GM19467 (cell line): ENCODE results near the gene MC3R.
"Not testable (repeated sequence)": the region's sequence is repeated elsewhere in the genome, so short reads cannot be mapped to it uniquely, and the experiment has no call there.

Experiments used
- ATAC-seq: cut with Tn5 transposase; IDR thresholded peaks from one replicate; pipeline ENCODE4 v1.9.1; 2021; ENCODE audit warnings: mild to moderate bottlenecking, moderate library complexity; ENCODE audit not compliant: unreplicated experiment

Gene MC3R

DNA sequence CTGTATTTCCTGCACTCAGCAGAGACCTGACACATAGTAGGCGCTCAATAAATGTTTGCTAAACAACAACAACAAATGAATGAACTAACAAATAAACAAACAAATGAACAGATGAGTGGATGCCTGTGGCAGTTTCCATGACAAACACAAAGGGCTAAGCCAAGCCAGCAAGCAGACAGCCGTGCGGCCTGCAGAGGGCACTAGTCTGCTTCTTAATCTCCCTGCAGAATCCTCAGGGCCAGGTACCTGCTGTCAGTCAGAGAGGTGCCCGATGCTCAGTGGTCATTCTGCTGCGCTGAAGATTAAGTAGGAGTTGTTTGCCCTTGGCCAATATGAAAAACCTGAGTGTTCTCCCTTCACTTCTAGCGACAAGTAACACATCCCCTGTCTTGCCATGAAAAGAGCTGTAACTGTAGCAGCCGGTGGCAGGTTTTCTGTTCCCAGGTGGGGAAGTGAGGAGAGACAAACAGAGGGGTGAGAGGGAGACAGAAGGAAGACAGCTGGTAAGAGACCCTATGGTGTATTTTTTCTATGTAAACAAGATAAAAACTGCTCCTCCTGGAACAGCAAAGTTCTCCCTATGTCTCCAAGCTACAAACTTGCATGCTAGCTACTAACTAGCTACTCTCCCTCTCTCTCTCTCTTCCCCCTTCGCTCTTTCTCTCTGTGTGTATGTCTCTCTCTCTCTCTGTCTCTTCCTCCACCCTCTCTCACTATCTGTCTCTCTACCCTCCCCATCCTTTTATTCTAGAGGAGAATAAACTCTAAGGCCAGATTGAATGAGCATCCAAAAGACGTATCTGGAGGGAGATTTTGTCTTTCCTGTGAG lies at the start of gene MC3R:
Gene MC3R, plus strand, starts transcription at position 779 of the 829 bp plus-strand sequence. CDS start 112 bp downstream, outside the sequence.
- ATAC-seq = no peak

- no peak for ATAC-seq
Measured at GRCh38 chr20:56200456-56200855, 48.1 kb upstream of the MC3R start.

GRCh38 chr20:56202493-56203077 lies 45.9 kb upstream of the MC3R start:
- ATAC-seq = no peak

DNA sequence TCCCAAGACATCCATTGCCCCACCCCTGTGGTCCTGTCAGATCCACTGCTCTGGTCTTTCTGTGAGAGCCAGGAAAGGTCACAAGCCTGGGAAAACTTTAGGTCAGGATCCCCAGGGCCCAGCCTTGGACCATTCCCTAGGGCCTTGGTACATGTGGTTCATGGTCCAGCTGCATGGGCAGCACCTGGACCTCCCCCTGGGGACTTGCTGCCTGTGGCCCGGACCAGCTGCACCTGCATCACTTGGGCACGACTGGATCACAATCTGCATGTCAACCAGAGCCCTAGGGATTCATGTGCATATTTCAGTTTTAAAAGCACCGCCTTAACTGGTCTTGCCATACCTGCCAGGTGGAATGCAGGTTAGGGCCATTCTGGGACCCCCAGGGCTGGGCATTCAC lies 44.3 kb upstream of the MC3R start:
- ATAC-seq = no peak

DNA sequence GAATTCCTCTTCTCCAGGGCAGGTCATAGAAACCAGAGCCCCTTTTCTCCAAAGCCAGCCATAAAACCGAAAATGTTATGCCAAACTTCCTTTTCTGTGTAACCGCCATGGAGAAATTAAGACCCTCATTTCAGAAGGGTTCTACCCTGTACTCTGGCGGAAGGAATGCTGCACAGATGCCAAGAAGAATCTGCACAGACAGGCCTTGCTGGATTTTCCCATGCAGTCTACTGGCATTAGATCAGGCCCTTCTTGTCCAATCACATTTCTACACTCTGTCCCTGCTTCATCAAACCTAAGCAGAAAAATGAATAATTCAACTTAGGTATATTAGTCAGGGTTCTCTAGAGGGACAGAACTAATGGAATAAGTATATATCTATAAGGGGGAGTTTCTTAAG lies 43.2 kb upstream of the MC3R start:
- no peak for ATAC-seq

GRCh38 chr20:56207656-56208055 lies 40.9 kb upstream of the MC3R start:
- no peak for ATAC-seq

- no peak for ATAC-seq
Measured at GRCh38 chr20:56208121-56208520, 40.4 kb upstream of the MC3R start.

- no peak for ATAC-seq
Measured at GRCh38 chr20:56211051-56211450, 37.5 kb upstream of the MC3R start.

GRCh38 chr20:56212091-56212490 lies 36.4 kb upstream of the MC3R start:
- ATAC-seq = no peak

GRCh38 chr20:56213321-56213720 lies 35.2 kb upstream of the MC3R start:
- no peak for ATAC-seq

GRCh38 chr20:56215115-56215514 lies 33.4 kb upstream of the MC3R start:
- ATAC-seq = no peak

- ATAC-seq = no peak
Measured at GRCh38 chr20:56217829-56218228, 30.7 kb upstream of the MC3R start.

DNA sequence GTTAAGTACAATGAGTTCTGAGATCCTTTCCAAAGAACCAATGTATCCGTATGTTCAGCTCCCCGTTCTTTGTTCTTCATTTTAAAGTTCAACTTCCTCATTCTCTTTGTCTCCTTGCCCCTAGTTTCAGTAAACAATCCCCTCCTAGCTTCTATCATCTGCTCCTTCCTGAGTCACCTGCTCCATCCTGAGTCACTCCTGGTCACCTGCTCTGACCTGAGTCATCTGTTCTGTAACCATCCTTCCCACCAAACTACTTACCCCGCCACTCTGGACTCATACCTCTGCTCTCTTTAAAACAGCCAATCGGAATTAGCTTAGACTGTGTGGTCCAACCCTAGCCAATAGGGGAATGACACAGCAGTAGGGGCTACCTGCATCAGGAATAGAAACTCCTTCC lies 27.3 kb upstream of the MC3R start:
- not testable (repeated sequence) for ATAC-seq

- ATAC-seq = no peak
Measured at GRCh38 chr20:56222201-56222600, 26.3 kb upstream of the MC3R start.

- no peak for ATAC-seq
Measured at GRCh38 chr20:56222945-56223344, 25.6 kb upstream of the MC3R start.

DNA sequence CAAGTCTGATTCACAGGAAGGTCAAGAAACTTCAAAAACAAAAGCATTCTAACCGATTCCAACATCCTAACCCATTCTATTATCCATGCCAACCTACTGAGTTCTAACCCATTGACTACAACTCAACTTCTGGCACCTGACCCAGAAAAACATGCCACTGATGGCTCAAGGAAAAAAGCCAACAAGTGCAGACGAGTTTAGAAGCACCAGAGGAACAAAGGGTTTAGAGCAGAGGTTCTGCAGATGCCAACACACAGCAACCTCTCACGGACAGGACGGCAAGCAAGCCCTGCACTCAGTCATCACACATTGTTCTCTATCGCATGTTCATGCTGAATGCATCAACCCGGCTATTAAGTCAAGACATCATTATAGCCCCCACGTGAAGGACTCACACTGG lies 25.2 kb upstream of the MC3R start:
- ATAC-seq = no peak

DNA sequence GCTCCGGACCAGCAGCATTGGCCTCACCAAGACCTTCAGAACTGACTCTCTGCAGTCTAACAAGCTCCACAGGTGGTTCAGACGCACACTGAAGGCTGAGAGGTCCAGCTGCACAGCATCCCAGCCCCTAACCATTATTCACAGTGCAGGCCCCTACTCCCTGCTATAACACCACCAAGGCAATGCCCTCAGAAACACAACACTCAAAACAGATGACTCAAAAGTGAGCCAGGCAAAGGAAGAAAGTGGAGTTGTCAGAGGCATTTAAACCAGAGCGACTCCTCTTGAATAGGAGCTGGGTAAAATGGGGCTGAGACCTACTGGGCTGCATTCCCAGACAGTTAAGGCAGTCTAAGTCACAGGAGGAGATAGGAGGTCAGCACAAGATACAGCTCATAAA lies 20.5 kb upstream of the MC3R start:
- ATAC-seq = no peak

DNA sequence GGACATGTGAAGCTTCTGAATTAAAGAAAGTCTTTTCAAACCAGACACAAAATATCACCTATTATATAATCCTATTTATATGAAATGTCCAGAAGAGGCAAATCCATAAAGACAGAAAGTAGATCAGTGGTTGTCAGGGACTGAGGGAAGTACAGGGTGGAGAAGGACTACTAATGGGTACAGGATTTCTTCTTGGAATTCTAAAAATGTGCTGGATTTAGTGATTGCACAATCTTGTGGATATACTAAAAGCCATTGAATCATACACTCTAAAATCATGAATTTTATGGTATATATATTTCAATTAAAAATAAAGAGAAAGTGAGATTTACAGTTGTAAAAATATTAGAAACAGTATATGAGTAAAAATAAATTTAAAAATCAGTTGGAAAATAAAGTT lies 18.7 kb upstream of the MC3R start:
- ATAC-seq = no peak

- ATAC-seq = no peak
Measured at GRCh38 chr20:56234110-56234509, 14.4 kb upstream of the MC3R start.

- no peak for ATAC-seq
Measured at GRCh38 chr20:56237335-56237734, 11.2 kb upstream of the MC3R start.

- ATAC-seq = no peak
Measured at GRCh38 chr20:56244259-56244658, 4.3 kb upstream of the MC3R start.

GRCh38 chr20:56245761-56246160 lies 2.8 kb upstream of the MC3R start:
- ATAC-seq = no peak
